DMS 273 (cell line): ENCODE results near the gene PAX2.

Source experiments
- DNase-seq: peaks from one replicate; lab custom pipeline; 2025; ENCODE audit not compliant: unreplicated experiment; lab: John Stamatoyannopoulos, UW

Gene PAX2

GRCh38 chr10:100750291-100751210 lies 5.2 kb downstream of the PAX2 start:
- DNase-seq = no peak

- no peak for DNase-seq
Measured at GRCh38 chr10:100751211-100751933, 6.0 kb downstream of the PAX2 start.

GRCh38 chr10:100755821-100756220 lies 10.4 kb downstream of the PAX2 start:
- DNase-seq = no peak

GRCh38 chr10:100759331-100759730 lies 13.9 kb downstream of the PAX2 start:
- no peak for DNase-seq

GRCh38 chr10:100760726-100761125 lies 15.3 kb downstream of the PAX2 start:
- DNase-seq = no peak

GRCh38 chr10:100761191-100761590 lies 15.8 kb downstream of the PAX2 start:
- DNase-seq = no peak

GRCh38 chr10:100763043-100763747 lies 17.8 kb downstream of the PAX2 start:
- DNase-seq = no peak

- DNase-seq = peak; percentile 16
Measured at GRCh38 chr10:100766693-100767421, 21.5 kb downstream of the PAX2 start.

- DNase-seq = no peak
Measured at GRCh38 chr10:100767422-100767775, 22.0 kb downstream of the PAX2 start.

- no peak for DNase-seq
Measured at GRCh38 chr10:100769481-100769880, 24.1 kb downstream of the PAX2 start.

- DNase-seq = no peak
Measured at GRCh38 chr10:100773646-100774045, 28.3 kb downstream of the PAX2 start.

GRCh38 chr10:100774223-100774622 lies 28.8 kb downstream of the PAX2 start:
- DNase-seq = no peak

- no peak for DNase-seq
Measured at GRCh38 chr10:100774876-100775275, 29.5 kb downstream of the PAX2 start.

- no peak for DNase-seq
Measured at GRCh38 chr10:100775386-100775785, 30.0 kb downstream of the PAX2 start.

GRCh38 chr10:100775871-100776270 lies 30.5 kb downstream of the PAX2 start:
- DNase-seq = no peak

GRCh38 chr10:100776671-100777070 lies 31.3 kb downstream of the PAX2 start:
- no peak for DNase-seq

GRCh38 chr10:100779329-100779728 lies 33.9 kb downstream of the PAX2 start:
- DNase-seq = no peak

GRCh38 chr10:100780324-100780723 lies 34.9 kb downstream of the PAX2 start:
- no peak for DNase-seq

GRCh38 chr10:100781145-100781665 lies 35.8 kb downstream of the PAX2 start:
- no peak for DNase-seq

GRCh38 chr10:100782461-100783244 lies 37.3 kb downstream of the PAX2 start:
- no peak for DNase-seq
